SU-DHL-6 (cell line): Measurements from ENCODE around the gene HHATL.
A peak's percentile ranks its signal among the peaks of the same experiment; 100 is the strongest.

Source experiments
- H2AFZ ChIP-seq: fragments of 200-600 bp; sonication (generic); 2 replicates; pipeline ENCODE4 v1.6.1; 2014; ENCODE audit warnings: low read depth, mild to moderate bottlenecking, moderate library complexity, mixed read lengths, antibody characterized with exemption, low read length; ENCODE audit not compliant: severe bottlenecking
- H3F3A ChIP-seq: fragments of 200-600 bp; shearing (Covaris generic); 2 replicates; pipeline ENCODE4 v1.6.0; 2016; ENCODE audit warnings: antibody characterized with exemption, mild to moderate bottlenecking; ENCODE audit not compliant: insufficient read depth
- H3K27ac ChIP-seq: fragments of 200-600 bp; sonication (generic); 2 replicates; pipeline ENCODE4 v1.5.1; 2016; ENCODE audit warnings: low read depth, mild to moderate bottlenecking, low read length, moderate library complexity, mixed read lengths
- H3K27me3 ChIP-seq: fragments of 200-600 bp; sonication (generic), shearing (Covaris generic); 2 replicates; pipeline ENCODE4 v1.6.0; 2014; ENCODE audit warnings: mild to moderate bottlenecking, low read length
- H3K36me3 ChIP-seq: fragments of 200-600 bp; sonication (generic); 2 replicates; pipeline ENCODE4 v1.6.1; 2014; ENCODE audit warnings: mild to moderate bottlenecking, low read length, mixed read lengths
- H3K4me2 ChIP-seq: fragments of 300-600, 200-600 bp; shearing (Covaris generic), sonication (generic); 2 replicates; pipeline ENCODE4 v1.6.0; 2014; ENCODE audit warnings: low read length, low read depth, mild to moderate bottlenecking; ENCODE audit not compliant: poor library complexity, severe bottlenecking
- H3K4me3 ChIP-seq: fragments of 200-600 bp; sonication (generic); 2 replicates; pipeline ENCODE4 v1.5.1; 2014; ENCODE audit warnings: antibody characterized with exemption, low read length, mild to moderate bottlenecking, mixed read lengths; ENCODE audit not compliant: insufficient read depth, poor library complexity, severe bottlenecking
- H3K79me2 ChIP-seq: fragments of 200-600 bp; sonication (generic); 2 replicates; pipeline ENCODE4 v1.6.1; 2014; ENCODE audit warnings: mild to moderate bottlenecking, low read length, moderate library complexity; ENCODE audit not compliant: insufficient read depth
- H3K9ac ChIP-seq: fragments of 200-600 bp; sonication (generic); 2 replicates; pipeline ENCODE4 v1.7.0; 2014; ENCODE audit warnings: mild to moderate bottlenecking, low read length
- H3K9me2 ChIP-seq: fragments of 200-600 bp; sonication (generic); replicated peaks from 2 replicates; pipeline ENCODE4 v1.6.1; 2014; ENCODE audit warnings: low read length; ENCODE audit not compliant: insufficient read depth
- H3K9me3 ChIP-seq: fragments of 200-600 bp; sonication (generic); 2 replicates; pipeline ENCODE4 v1.6.1; 2014; ENCODE audit warnings: low read length, mixed read lengths; ENCODE audit not compliant: insufficient read depth
- H4K20me1 ChIP-seq: fragments of 200-600 bp; sonication (generic); 2 replicates; pipeline ENCODE4 v1.6.1; 2014; ENCODE audit warnings: low read depth, mild to moderate bottlenecking, antibody characterized with exemption, low read length, moderate library complexity, mixed read lengths
- EZH2phosphoT487 ChIP-seq: fragments of 200-600 bp; sonication (generic), shearing (Covaris generic); conservative IDR thresholded peaks from 2 replicates; pipeline ENCODE4 v1.6.1; 2018; ENCODE audit warnings: mild to moderate bottlenecking, antibody characterized with exemption, low read length, moderate library complexity, mixed read lengths
- TF ChIP-seq, protein P1 (sequence below): fragments of 200-600 bp; sonication (generic); IDR thresholded peaks from one replicate; pipeline ENCODE4 v1.5.1; 2017; ENCODE audit warnings: antibody characterized with exemption, mild to moderate bottlenecking, low read length, moderate library complexity; ENCODE audit not compliant: insufficient read depth, poor library complexity, severe bottlenecking

Gene HHATL

DNA sequence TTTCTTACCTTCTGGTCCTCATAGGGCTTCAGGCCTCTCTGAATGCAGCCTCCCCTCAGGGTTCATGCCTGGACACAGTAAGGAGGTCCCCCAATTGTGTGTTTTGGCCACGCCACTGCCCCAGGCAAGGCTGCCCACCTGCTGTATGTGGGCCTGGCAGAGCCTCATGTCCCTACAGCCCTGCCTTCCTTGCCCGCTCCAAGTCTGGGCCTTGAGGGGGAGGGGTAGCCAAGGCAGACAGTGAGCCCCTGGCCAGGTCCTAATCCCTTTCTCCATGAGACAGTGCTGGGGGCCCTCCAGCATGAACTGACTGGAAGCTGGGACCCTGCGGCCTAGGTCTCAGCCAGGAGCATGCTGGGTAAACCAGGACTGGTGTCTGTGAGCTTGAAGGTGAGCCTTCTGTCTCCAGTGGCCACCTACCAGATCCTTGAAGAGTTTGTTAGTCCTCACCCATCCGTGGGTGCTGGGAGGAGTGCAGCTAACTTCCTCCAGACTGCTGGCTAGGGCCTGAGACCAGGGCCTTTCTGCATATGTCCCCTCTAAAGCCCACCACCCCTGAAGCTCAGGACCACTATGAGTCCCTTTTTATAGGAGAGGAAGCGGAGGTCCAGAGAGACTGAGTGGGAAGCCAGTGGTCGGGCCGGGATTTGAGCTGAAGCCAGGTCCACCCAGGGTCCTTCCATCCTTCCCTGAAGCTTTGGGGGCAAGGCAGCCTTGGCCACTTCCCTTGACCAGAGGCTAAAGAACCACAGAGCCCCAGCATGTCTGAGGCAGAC lies 40.4 kb downstream of the HHATL start:
- Histone ChIP-seq H3K9me2 (no peaks in the 10 kb centered on the region), H3K9me3 (no peaks in the 10 kb centered on the region), H3F3A (no peaks in the 10 kb centered on the region), H3K36me3 (no peaks in the 10 kb centered on the region), H3K4me3 (no peak overlapping the region), H3K79me2 (no peaks in the 10 kb centered on the region), H3K4me2 (no peak overlapping the region), H3K27me3 (no peaks in the 10 kb centered on the region), H4K20me1 (no peaks in the 10 kb centered on the region), H3K9ac (no peak overlapping the region), H3K27ac (no peak overlapping the region), H2AFZ (no peak overlapping the region)
- TF ChIP-seq, protein P1, sequence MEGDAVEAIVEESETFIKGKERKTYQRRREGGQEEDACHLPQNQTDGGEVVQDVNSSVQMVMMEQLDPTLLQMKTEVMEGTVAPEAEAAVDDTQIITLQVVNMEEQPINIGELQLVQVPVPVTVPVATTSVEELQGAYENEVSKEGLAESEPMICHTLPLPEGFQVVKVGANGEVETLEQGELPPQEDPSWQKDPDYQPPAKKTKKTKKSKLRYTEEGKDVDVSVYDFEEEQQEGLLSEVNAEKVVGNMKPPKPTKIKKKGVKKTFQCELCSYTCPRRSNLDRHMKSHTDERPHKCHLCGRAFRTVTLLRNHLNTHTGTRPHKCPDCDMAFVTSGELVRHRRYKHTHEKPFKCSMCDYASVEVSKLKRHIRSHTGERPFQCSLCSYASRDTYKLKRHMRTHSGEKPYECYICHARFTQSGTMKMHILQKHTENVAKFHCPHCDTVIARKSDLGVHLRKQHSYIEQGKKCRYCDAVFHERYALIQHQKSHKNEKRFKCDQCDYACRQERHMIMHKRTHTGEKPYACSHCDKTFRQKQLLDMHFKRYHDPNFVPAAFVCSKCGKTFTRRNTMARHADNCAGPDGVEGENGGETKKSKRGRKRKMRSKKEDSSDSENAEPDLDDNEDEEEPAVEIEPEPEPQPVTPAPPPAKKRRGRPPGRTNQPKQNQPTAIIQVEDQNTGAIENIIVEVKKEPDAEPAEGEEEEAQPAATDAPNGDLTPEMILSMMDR = no peak
- TF ChIP-seq EZH2phosphoT487 = no peak

- Histone ChIP-seq H3K4me3 (no peak overlapping the region), H3K36me3 (no peaks in the 10 kb centered on the region), H3K27me3 (no peaks in the 10 kb centered on the region), H3F3A (no peaks in the 10 kb centered on the region), H3K27ac (no peak overlapping the region), H3K79me2 (no peaks in the 10 kb centered on the region), H3K9me2 (no peaks in the 10 kb centered on the region), H2AFZ (no peak overlapping the region), H3K4me2 (no peak overlapping the region), H3K9me3 (no peaks in the 10 kb centered on the region), H3K9ac (no peak overlapping the region), H4K20me1 (no peaks in the 10 kb centered on the region)
- TF ChIP-seq, protein P1 = no peak
- no peak for TF ChIP-seq EZH2phosphoT487
Observed at GRCh38 chr3:42661593-42662022, 41.0 kb downstream of the HHATL start.

GRCh38 chr3:42660898-42661297 lies 41.7 kb downstream of the HHATL start:
- Histone ChIP-seq H3K9me2 (no peaks in the 10 kb centered on the region), H2AFZ (no peak overlapping the region), H3K27ac (no peak overlapping the region), H3K4me2 (no peak overlapping the region), H4K20me1 (no peaks in the 10 kb centered on the region), H3F3A (no peaks in the 10 kb centered on the region), H3K27me3 (no peaks in the 10 kb centered on the region), H3K36me3 (no peaks in the 10 kb centered on the region), H3K9me3 (no peaks in the 10 kb centered on the region), H3K9ac (no peak overlapping the region), H3K79me2 (no peaks in the 10 kb centered on the region), H3K4me3 (no peak overlapping the region)
- TF ChIP-seq, protein P1 = peak; percentile 23
- TF ChIP-seq EZH2phosphoT487 = no peak
